Suprapubic skin (tissue), 3 donors: ENCODE results near the gene COL5A2.
A peak's percentile ranks its signal among the peaks of the same experiment; 100 is the strongest.

Source experiments
- EP300 ChIP-seq: sonication (generic); formaldehyde crosslinking; IDR thresholded peaks from one replicate; pipeline ENCODE4 v1.6.1; 2017; ENCODE audit warnings: antibody characterized with exemption
- POLR2A ChIP-seq, 2 donors: fragments of 450-650 bp; IDR thresholded peaks; one replicate each; pipeline ENCODE4 v1.6.1; 2017; ENCODE audit warnings: antibody characterized with exemption in 2 of 2, mild to moderate bottlenecking in 2 of 2, moderate library complexity in 2 of 2
- TF ChIP-seq, protein P1 (sequence below), 2 donors: fragments of 200-600 bp in 1 of 2; fragments of 450-650 bp in 1 of 2; sonication (generic) in 1 of 2; IDR thresholded peaks; one replicate each; pipeline ENCODE4 v1.5.1; 2016 to 2019; ENCODE audit warnings: antibody characterized with exemption in 2 of 2, mild to moderate bottlenecking in 1 of 2, moderate library complexity in 1 of 2

- TF ChIP-seq POLR2A (IDR thresholded peaks at IDR 0.05) (no peak), EP300 (no peak)
- TF ChIP-seq, protein P1, sequence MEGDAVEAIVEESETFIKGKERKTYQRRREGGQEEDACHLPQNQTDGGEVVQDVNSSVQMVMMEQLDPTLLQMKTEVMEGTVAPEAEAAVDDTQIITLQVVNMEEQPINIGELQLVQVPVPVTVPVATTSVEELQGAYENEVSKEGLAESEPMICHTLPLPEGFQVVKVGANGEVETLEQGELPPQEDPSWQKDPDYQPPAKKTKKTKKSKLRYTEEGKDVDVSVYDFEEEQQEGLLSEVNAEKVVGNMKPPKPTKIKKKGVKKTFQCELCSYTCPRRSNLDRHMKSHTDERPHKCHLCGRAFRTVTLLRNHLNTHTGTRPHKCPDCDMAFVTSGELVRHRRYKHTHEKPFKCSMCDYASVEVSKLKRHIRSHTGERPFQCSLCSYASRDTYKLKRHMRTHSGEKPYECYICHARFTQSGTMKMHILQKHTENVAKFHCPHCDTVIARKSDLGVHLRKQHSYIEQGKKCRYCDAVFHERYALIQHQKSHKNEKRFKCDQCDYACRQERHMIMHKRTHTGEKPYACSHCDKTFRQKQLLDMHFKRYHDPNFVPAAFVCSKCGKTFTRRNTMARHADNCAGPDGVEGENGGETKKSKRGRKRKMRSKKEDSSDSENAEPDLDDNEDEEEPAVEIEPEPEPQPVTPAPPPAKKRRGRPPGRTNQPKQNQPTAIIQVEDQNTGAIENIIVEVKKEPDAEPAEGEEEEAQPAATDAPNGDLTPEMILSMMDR (IDR thresholded peaks at IDR 0.05), result peak in 1 of 2 donors; percentile 21
Measured at GRCh38 chr2:188984065-188984491, 195.5 kb downstream of the COL5A2 start.
